ENCODE data around the gene HERC3. TPM values are rescaled to one million over a fixed set of nuclear protein-coding genes. Genes with fewer than 3 reads are reported as not detected.

The HERC3 gene
- total and polyA plus RNA-seq, 2 of the 13 experiments (the other 11 are each of a cell fraction or from before 2014, with no cell fraction given) = 3.8 to 6.2 TPM

GRCh38 chr4:88591787-88592599, at the start of gene HERC3 (continued):
- TF ChIP-seq, protein P1, sequence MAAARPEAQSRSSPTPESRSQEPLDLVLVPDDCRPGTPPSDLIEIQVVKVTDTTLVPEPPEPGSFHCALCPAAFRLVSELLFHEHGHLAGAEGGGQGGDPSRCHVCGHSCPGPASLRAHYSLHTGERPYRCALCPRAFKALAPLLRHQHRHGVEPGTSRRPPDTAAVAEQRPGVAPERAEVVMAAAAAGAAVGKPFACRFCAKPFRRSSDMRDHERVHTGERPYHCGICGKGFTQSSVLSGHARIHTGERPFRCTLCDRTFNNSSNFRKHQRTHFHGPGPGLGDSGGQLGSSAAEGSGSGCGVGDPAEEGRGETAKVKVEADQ (CRISPR knock-in tag; IDR thresholded peaks at IDR 0.05; ENCODE audit: borderline replicate concordance) = no peak
- TF ChIP-seq ZNF550 (CRISPR knock-in tag; IDR thresholded peaks at IDR 0.05; ENCODE audit: borderline replicate concordance) = no peak
- TF ChIP-seq, protein P2, sequence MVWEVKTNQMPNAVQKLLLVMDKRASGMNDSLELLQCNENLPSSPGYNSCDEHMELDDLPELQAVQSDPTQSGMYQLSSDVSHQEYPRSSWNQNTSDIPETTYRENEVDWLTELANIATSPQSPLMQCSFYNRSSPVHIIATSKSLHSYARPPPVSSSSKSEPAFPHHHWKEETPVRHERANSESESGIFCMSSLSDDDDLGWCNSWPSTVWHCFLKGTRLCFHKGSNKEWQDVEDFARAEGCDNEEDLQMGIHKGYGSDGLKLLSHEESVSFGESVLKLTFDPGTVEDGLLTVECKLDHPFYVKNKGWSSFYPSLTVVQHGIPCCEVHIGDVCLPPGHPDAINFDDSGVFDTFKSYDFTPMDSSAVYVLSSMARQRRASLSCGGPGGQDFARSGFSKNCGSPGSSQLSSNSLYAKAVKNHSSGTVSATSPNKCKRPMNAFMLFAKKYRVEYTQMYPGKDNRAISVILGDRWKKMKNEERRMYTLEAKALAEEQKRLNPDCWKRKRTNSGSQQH (CRISPR knock-in tag; IDR thresholded peaks at IDR 0.05; ENCODE audit: low read depth) = no peak; the same call in 1 of the 2 replicates
- 0 out of 2 replicates have a peak, but pooled peaks have one; percentile 21 for TF ChIP-seq KDM6A (CRISPR knock-in tag; IDR thresholded peaks at IDR 0.05; ENCODE audit: low read depth)
- TF ChIP-seq ZHX2 (IDR thresholded peaks at IDR 0.05; ENCODE audit: low read depth) = peak; percentile 28; the same call in 1 of the 2 replicates
- TF ChIP-seq ZHX2 (CRISPR knock-in tag; IDR thresholded peaks at IDR 0.05; ENCODE audit: borderline replicate concordance) = no peak
- no peak for TF ChIP-seq ELK4 (CRISPR knock-in tag; IDR thresholded peaks at IDR 0.05; ENCODE audit: borderline replicate concordance)
- TF ChIP-seq ZKSCAN5 (CRISPR knock-in tag; IDR thresholded peaks at IDR 0.05) = no peak
- TF ChIP-seq CHD4 (IDR thresholded peaks at IDR 0.05; ENCODE audit: borderline replicate concordance, low read length) = no peak
- TF ChIP-seq CHCHD3 (CRISPR knock-in tag; IDR thresholded peaks at IDR 0.05) = peak; percentile 45; the same call in 1 of the 2 replicates
- TF ChIP-seq ZIK1 (CRISPR knock-in tag; IDR thresholded peaks at IDR 0.05; ENCODE audit: borderline replicate concordance, low read depth) = peak; percentile 63; the same call in 1 of the 2 replicates
- no peak for TF ChIP-seq ARNT (IDR thresholded peaks at IDR 0.05)
- peak; percentile 74; the same call in 1 of the 2 replicates for TF ChIP-seq PHF21A (CRISPR knock-in tag; IDR thresholded peaks at IDR 0.05)
- TF ChIP-seq, protein P3, sequence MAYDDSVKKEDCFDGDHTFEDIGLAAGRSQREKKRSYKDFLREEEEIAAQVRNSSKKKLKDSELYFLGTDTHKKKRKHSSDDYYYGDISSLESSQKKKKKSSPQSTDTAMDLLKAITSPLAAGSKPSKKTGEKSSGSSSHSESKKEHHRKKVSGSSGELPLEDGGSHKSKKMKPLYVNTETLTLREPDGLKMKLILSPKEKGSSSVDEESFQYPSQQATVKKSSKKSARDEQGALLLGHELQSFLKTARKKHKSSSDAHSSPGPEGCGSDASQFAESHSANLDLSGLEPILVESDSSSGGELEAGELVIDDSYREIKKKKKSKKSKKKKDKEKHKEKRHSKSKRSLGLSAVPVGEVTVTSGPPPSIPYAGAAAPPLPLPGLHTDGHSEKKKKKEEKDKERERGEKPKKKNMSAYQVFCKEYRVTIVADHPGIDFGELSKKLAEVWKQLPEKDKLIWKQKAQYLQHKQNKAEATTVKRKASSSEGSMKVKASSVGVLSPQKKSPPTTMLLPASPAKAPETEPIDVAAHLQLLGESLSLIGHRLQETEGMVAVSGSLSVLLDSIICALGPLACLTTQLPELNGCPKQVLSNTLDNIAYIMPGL (CRISPR knock-in tag; IDR thresholded peaks at IDR 0.05; ENCODE audit: borderline replicate concordance in 1 of 2, low read depth in 1 of 2) = peak in 1 of 2 experiments; percentile 71; a peak in 1 of 4 replicates
- no peak for TF ChIP-seq RAD51 (IDR thresholded peaks at IDR 0.05; ENCODE audit: borderline replicate concordance)
- no peak for TF ChIP-seq ZNF30 (CRISPR knock-in tag; IDR thresholded peaks at IDR 0.05)
- TF ChIP-seq NFE2L1 (CRISPR knock-in tag; IDR thresholded peaks at IDR 0.05; ENCODE audit: borderline replicate concordance) = no peak
